HCT116 (cell line): ENCODE data around the gene MGA. TPM values are rescaled to one million over a fixed set of nuclear protein-coding genes. Genes with fewer than 3 reads are reported as not detected.

Experiments used
- ATAC-seq: fragments of 200-7000 bp; cut with Tn5 transposase; 2 replicates; pipeline ENCODE4 v1.9.1; 2020; ENCODE audit warnings: mild to moderate bottlenecking, moderate library complexity
- BruUV-seq: library from RNA; stranded (reverse); fragments of 400-500 nt; replicated peaks from 2 replicates; lab custom pipeline; 2021; lab: Mats Ljungman, UMichigan
- CTCF ChIA-PET: fragments of 300-600 bp; sonication (Branson Sonifier 250); formaldehyde crosslinking; loops from one replicate; lab custom pipeline; 2021; ENCODE audit warnings: antibody characterized with exemption; lab: Charles Lee
- POLR2A ChIA-PET: fragments of 300-600, 350-600 bp; sonication (Branson Sonifier 250); formaldehyde crosslinking; loops from one replicate; lab custom pipeline; 2021; ENCODE audit warnings: antibody characterized with exemption; lab: Charles Lee
- RAD21 ChIA-PET, 2 experiments: fragments of 300-600 bp; sonication (Branson Sonifier 250); formaldehyde crosslinking; loops; one replicate each; lab custom pipeline; 2023; ENCODE audit warnings: low total read pairs in 2 of 2; ENCODE audit not compliant: uncharacterized antibody in 2 of 2, unreplicated experiment in 2 of 2, low non-redundant PET in 1 of 2; lab: Charles Lee
- DNase-seq: peaks from one replicate; pipeline ENCODE4 v3.0.0-alpha.2; 2010; ENCODE audit warnings: low read depth, low spot score
- H2AFZ ChIP-seq: fragments of 200-600 bp; shearing (Covaris generic), sonication (generic); 2 replicates; pipeline ENCODE4 v1.6.1; 2017; ENCODE audit warnings: low read depth, mixed run types, mixed read lengths, antibody characterized with exemption, low read length; ENCODE audit not compliant: poor library complexity, severe bottlenecking
- H3K27ac ChIP-seq: 2 replicates; pipeline ENCODE4 v1.5.1; 2012; ENCODE audit warnings: low read depth, low read length
- H3K27me3 ChIP-seq: fragments of 200-600 bp; sonication (generic); 2 replicates; pipeline ENCODE4 v1.6.1; 2016; ENCODE audit warnings: mixed run types, low read length, mixed read lengths; ENCODE audit not compliant: insufficient read depth
- H3K36me3 ChIP-seq, 2 experiments: fragments of 200-500 bp in 1 of 2; fragments of 200-600 bp in 1 of 2; sonication (Bioruptor generic) in 1 of 2; sonication (generic) in 1 of 2; 2 replicates each; pipeline versions ENCODE4 v1.5.1 to v1.6.1; 2014 to 2016; ENCODE audit warnings: low read length in 2 of 2, inconsistent platforms in 1 of 2, mixed read lengths in 1 of 2, mixed run types in 1 of 2; ENCODE audit not compliant: insufficient read depth in 2 of 2, control insufficient read depth in 1 of 2
- H3K4me1 ChIP-seq, 2 experiments: fragments of 200-600 bp in 1 of 2; sonication (generic) in 1 of 2; 2 replicates each; pipeline versions ENCODE4 v1.5.1 to v1.6.1; 2012 to 2017; ENCODE audit warnings: low read length in 2 of 2, inconsistent platforms in 1 of 2, mild to moderate bottlenecking in 1 of 2, mixed read lengths in 1 of 2, mixed run types in 1 of 2, moderate library complexity in 1 of 2; ENCODE audit not compliant: insufficient read depth in 2 of 2, control insufficient read depth in 1 of 2
- H3K4me2 ChIP-seq: fragments of 200-600 bp; sonication (generic); 2 replicates; pipeline ENCODE4 v1.6.1; 2017; ENCODE audit warnings: mixed run types, low read length, mixed read lengths
- H3K4me3 ChIP-seq, 2 experiments: fragments of 200-600 bp in 1 of 2; sonication (generic) in 1 of 2; replicated peaks in 1 of 2; 2 replicates each; pipeline ENCODE4 v1.5.1; 2011 to 2016; ENCODE audit warnings: low read length in 2 of 2, control low read depth in 1 of 2, low read depth in 1 of 2, mild to moderate bottlenecking in 1 of 2, mixed read lengths in 1 of 2, mixed run types in 1 of 2
- H3K79me2 ChIP-seq: fragments of 200-600 bp; sonication (generic); 2 replicates; pipeline ENCODE4 v1.6.1; 2017; ENCODE audit warnings: mild to moderate bottlenecking, mixed run types, low read length, moderate library complexity, mixed read lengths; ENCODE audit not compliant: insufficient read depth
- H3K9ac ChIP-seq: fragments of 200-600 bp; sonication (generic); 2 replicates; pipeline ENCODE4 v1.6.1; 2016; ENCODE audit warnings: low read length, mixed read lengths
- H3K9me2 ChIP-seq: fragments of 200-600 bp; sonication (generic), shearing (Covaris generic); 2 replicates; pipeline ENCODE4 v1.6.1; 2017; ENCODE audit warnings: mixed run types, mild to moderate bottlenecking, moderate library complexity; ENCODE audit not compliant: insufficient read depth
- H3K9me3 ChIP-seq, 2 experiments: fragments of 200-500 bp in 1 of 2; fragments of 200-600 bp in 1 of 2; sonication (Bioruptor generic) in 1 of 2; sonication (generic) in 1 of 2; 2 replicates each; pipeline ENCODE4 v1.6.1; 2014 to 2017; ENCODE audit warnings: low read length in 2 of 2, mixed read lengths in 2 of 2, inconsistent platforms in 1 of 2, low read depth in 1 of 2, mild to moderate bottlenecking in 1 of 2, mixed run types in 1 of 2, moderate library complexity in 1 of 2; ENCODE audit not compliant: control insufficient read depth in 1 of 2, insufficient read depth in 1 of 2
- H4K20me1 ChIP-seq: fragments of 200-600 bp; sonication (generic), shearing (Covaris generic); 2 replicates; pipeline ENCODE4 v1.6.1; 2017; ENCODE audit warnings: mixed run types, mild to moderate bottlenecking, moderate library complexity; ENCODE audit not compliant: insufficient read depth
- CEBPB ChIP-seq: IDR thresholded peaks from 2 replicates; pipeline ENCODE4 v1.6.1; 2012; ENCODE audit warnings: low read depth
- EGR1 ChIP-seq: IDR thresholded peaks from 2 replicates; pipeline ENCODE4 v1.6.1; 2012; ENCODE audit warnings: low read depth
- JUND ChIP-seq: IDR thresholded peaks from 2 replicates; pipeline ENCODE4 v1.6.1; 2012
- SP1 ChIP-seq: IDR thresholded peaks from 2 replicates; pipeline ENCODE4 v1.6.1; 2012; ENCODE audit warnings: low read depth
- intact Hi-C: fragments of 100-400 bp; cut with micrococcal nuclease; formaldehyde crosslinking; loops from 2 replicates; pipeline ENCODE4 v1.10.0; 2022
- total RNA-seq: library from RNA; stranded (reverse); gene quantifications from one replicate; pipeline ENCODE4 v1.2.1, GENCODE V29; 2021; ENCODE audit not compliant: unreplicated experiment
- TF ChIP-seq, protein P1 (sequence below): IDR thresholded peaks from 2 replicates; pipeline ENCODE4 v1.6.1; 2011; ENCODE audit warnings: mild to moderate bottlenecking, low read length, moderate library complexity; ENCODE audit not compliant: insufficient replicate concordance; ENCODE audit errors: extremely low read depth
- TF ChIP-seq, protein P2 (sequence below), 3 experiments: fragments of 200-600 bp in 1 of 3; sonication (generic) in 1 of 3; IDR thresholded peaks in 2 of 3; conservative IDR thresholded peaks in 1 of 3; 2 replicates each; pipeline ENCODE4 v1.5.1; 2012 to 2017; ENCODE audit warnings: low read depth in 2 of 3, low read length in 2 of 3, antibody characterized with exemption in 1 of 3, borderline replicate concordance in 1 of 3, control low read depth in 1 of 3, mild to moderate bottlenecking in 1 of 3, mixed read lengths in 1 of 3, mixed run types in 1 of 3, moderate library complexity in 1 of 3; ENCODE audit not compliant: insufficient read depth in 1 of 3

Gene MGA
- total RNA-seq, 1 experiment from 2014 or later: 28.9 TPM

- CTCF ChIA-PET: no interaction called here
- TF ChIP-seq SP1 (no peak), EGR1 (no peak), CEBPB (no peak), JUND (no peak)
- TF ChIP-seq, protein P1, sequence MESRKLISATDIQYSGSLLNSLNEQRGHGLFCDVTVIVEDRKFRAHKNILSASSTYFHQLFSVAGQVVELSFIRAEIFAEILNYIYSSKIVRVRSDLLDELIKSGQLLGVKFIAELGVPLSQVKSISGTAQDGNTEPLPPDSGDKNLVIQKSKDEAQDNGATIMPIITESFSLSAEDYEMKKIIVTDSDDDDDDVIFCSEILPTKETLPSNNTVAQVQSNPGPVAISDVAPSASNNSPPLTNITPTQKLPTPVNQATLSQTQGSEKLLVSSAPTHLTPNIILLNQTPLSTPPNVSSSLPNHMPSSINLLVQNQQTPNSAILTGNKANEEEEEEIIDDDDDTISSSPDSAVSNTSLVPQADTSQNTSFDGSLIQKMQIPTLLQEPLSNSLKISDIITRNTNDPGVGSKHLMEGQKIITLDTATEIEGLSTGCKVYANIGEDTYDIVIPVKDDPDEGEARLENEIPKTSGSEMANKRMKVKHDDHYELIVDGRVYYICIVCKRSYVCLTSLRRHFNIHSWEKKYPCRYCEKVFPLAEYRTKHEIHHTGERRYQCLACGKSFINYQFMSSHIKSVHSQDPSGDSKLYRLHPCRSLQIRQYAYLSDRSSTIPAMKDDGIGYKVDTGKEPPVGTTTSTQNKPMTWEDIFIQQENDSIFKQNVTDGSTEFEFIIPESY: no peak
- TF ChIP-seq, protein P2, sequence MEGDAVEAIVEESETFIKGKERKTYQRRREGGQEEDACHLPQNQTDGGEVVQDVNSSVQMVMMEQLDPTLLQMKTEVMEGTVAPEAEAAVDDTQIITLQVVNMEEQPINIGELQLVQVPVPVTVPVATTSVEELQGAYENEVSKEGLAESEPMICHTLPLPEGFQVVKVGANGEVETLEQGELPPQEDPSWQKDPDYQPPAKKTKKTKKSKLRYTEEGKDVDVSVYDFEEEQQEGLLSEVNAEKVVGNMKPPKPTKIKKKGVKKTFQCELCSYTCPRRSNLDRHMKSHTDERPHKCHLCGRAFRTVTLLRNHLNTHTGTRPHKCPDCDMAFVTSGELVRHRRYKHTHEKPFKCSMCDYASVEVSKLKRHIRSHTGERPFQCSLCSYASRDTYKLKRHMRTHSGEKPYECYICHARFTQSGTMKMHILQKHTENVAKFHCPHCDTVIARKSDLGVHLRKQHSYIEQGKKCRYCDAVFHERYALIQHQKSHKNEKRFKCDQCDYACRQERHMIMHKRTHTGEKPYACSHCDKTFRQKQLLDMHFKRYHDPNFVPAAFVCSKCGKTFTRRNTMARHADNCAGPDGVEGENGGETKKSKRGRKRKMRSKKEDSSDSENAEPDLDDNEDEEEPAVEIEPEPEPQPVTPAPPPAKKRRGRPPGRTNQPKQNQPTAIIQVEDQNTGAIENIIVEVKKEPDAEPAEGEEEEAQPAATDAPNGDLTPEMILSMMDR (IDR thresholded peaks at IDR 0.05 in 2 of 3, conservative IDR thresholded peaks at IDR 0.05 in 1 of 3; ENCODE audit: borderline replicate concordance in 1 of 3, insufficient read depth in 1 of 3, low read depth in 2 of 3, low read length in 2 of 3): no peak
- TF ChIP-seq, all 23 proteins: peak for 0
These were observed 12.1 kb upstream of the MGA start for GRCh38 chr15:41648097-41648496.

More at GRCh38 chr15:41648097-41648496, 12.1 kb upstream of the MGA start:
- no peak overlapping the region for H3K4me2 ChIP-seq
- ATAC-seq (no peak), DNase-seq (no peak)
- no peak overlapping the region for H3K4me3 ChIP-seq
- no peak overlapping the region for H3K27ac ChIP-seq
- ChIA-PET RAD21 (no interaction called here), POLR2A (no interaction called here)
- no peaks in the 10 kb centered on the region for H4K20me1 ChIP-seq
- no peak overlapping the region for H2AFZ ChIP-seq
- H3K36me3 ChIP-seq: no peaks in the 10 kb centered on the region
- no peaks in the 10 kb centered on the region for H3K9me3 ChIP-seq
- no peaks in the 10 kb centered on the region for H3K79me2 ChIP-seq
- H3K9me2 ChIP-seq: no peaks in the 10 kb centered on the region
- H3K4me1 ChIP-seq: peaks cover 0 to 12% of the 10 kb centered on the region in 2 experiments; a peak in 2 of 4 replicates
- intact Hi-C loops: loop anchor here (10.0 kb wide), 1 partner anchor 83 kb away; no protein-coding TSS in a partner anchor
- no peak overlapping the region for H3K9ac ChIP-seq
- H3K27me3 ChIP-seq: no peaks in the 10 kb centered on the region
- BruUV-seq: no TSS peak
